Stomach (tissue), 9 donors: ENCODE data around the gene EPS8L2. TPM values are rescaled to one million over a fixed set of nuclear protein-coding genes. Genes with fewer than 3 reads are reported as not detected.

Source experiments
- DNase-seq, 2 donors: peaks; one replicate each; pipeline versions ENCODE4 v3.0.0 to v3.0.0-alpha.2; 2013 to 2019
- H3K27ac ChIP-seq, 5 donors: fragments of 200-600 bp in 4 of 5; sonication (generic) in 4 of 5; one replicate each; pipeline ENCODE4 v1.5.1; 2013 to 2019; ENCODE audit warnings: mild to moderate bottlenecking in 1 of 5, moderate library complexity in 1 of 5
- H3K27me3 ChIP-seq, 3 donors: fragments of 200-600 bp; sonication (generic); one replicate each; pipeline ENCODE4 v1.5.1; 2017 to 2019; ENCODE audit warnings: mixed run types in 1 of 3
- H3K36me3 ChIP-seq, 4 donors: fragments of 200-600 bp; sonication (generic); 1 replicate in 3 of 4; 2 replicates in 1 of 4; pipeline ENCODE4 v1.5.1; 2016 to 2019
- H3K4me1 ChIP-seq, 4 donors: fragments of 200-600 bp; sonication (generic); one replicate each; pipeline ENCODE4 v1.5.1; 2016 to 2019
- H3K4me3 ChIP-seq, 4 donors: fragments of 200-600 bp; sonication (generic) in 3 of 4; one replicate each; pipeline ENCODE4 v1.5.1; 2016 to 2019; ENCODE audit warnings: mild to moderate bottlenecking in 1 of 4
- H3K9me3 ChIP-seq, 4 donors: fragments of 200-600 bp; sonication (generic); one replicate each; pipeline ENCODE4 v1.5.1; 2016 to 2019
- EP300 ChIP-seq: sonication (generic); formaldehyde crosslinking; IDR thresholded peaks from one replicate; pipeline ENCODE4 v1.6.1; 2017; ENCODE audit warnings: antibody characterized with exemption
- POLR2A ChIP-seq, 4 donors: fragments of 450-650 bp; IDR thresholded peaks; one replicate each; pipeline ENCODE4 v1.6.1; 2016; ENCODE audit warnings: antibody characterized with exemption in 4 of 4, control low read depth in 2 of 4, mild to moderate bottlenecking in 1 of 4, moderate library complexity in 1 of 4
- POLR2AphosphoS5 ChIP-seq, 3 donors: sonication (generic); formaldehyde crosslinking; IDR thresholded peaks; one replicate each; pipeline ENCODE4 v1.6.1; 2016; ENCODE audit warnings: antibody characterized with exemption in 3 of 3
- whole genome bisulfite sequencing, 5 donors: extraction: QIAGEN DNeasy Blood & Tissue Kit in 3 of 5; methylation state at CpG; one replicate each; pipeline versions ENCODE4 v1.1.5 to v1.1.7; 2013 to 2018; 5-methylcytosine and 5-hydroxymethylcytosine counted together
- intact Hi-C: fragments of 100-400 bp; cut with DNase I; formaldehyde crosslinking; loops from one replicate; pipeline ENCODE4 v1.15.1; 2023; ENCODE audit warnings: low total_unique reads
- polyA plus RNA-seq, 3 donors: library from polyadenylated mRNA; stranded (reverse); fragments of 200-250 nt; gene quantifications; one replicate each; pipeline ENCODE4 v1.2.3, GENCODE V29; 2013
- total RNA-seq, 5 donors: library from RNA; depleted of rRNA; stranded (reverse); fragments of >200 nt; gene quantifications; one replicate each; pipeline versions ENCODE4 v1.1.0 to v1.2.3, GENCODE V29; 2014 to 2016
- TF ChIP-seq, protein P1 (sequence below), 7 experiments: fragments of 450-650 bp in 4 of 7; fragments of 200-600 bp in 3 of 7; sonication (generic) in 3 of 7; IDR thresholded peaks; one replicate each; pipeline ENCODE4 v1.5.1; 2016 to 2019; ENCODE audit warnings: antibody characterized with exemption in 7 of 7, control low read depth in 2 of 7, mild to moderate bottlenecking in 1 of 7
- donor health status: healthy with polysubstance abuse.
- donor health status: Bipolar disorder and iron deficiency.
- donor health status: healthy.

The EPS8L2 gene
- total and polyA plus RNA-seq, 8 donors, result 45.0 to 617 (median 180) TPM

DNA sequence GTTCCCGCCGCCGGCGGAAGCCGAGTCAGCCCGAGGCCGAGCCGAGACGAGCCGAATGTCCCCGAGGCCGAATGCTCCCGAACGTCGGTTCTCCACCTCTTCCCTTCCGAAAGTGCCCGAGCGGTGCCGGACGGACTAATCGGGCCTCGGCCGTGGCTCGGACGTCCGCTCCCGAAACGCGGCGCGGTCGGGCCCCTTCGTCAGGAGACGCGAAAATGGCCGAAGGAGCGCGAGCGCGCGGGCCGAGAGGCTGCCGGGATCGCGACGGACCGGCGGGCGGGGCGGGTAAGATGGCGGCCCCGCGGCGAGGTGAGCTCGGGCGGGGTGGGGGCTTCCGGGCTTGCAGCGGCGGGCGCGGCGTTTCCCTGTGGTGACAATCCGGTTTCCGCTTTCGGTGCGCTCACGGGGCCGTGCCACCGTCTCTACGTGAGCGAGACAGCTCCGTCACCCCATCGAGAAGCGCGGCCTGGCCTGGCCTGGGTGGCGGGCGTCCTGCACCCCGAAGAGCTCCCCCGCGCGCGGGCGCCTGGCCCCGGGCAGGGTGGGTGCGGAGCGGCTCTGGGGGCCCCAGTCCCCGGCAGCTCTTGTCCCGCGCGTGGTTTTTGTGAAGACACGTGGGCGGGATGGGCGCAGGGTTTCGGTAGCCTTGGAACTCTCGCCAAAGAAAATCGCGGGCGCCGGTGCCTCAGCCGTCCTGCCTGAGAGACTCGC lies 10.3 kb upstream of the EPS8L2 start, which contains the start of gene TMEM80:
Gene TMEM80 (plus strand): TSS at position 279 of the 711 bp plus-strand sequence. CDS start 12 bp downstream, at position 291.
- no peaks in the 10 kb centered on the region for H3K27me3 ChIP-seq
- peak within 1 kb of the TSS; percentile 95 to 100 (median 99) for H3K27ac ChIP-seq
- H3K4me1 ChIP-seq, result peaks cover 38 to 77% (median 61%) of the 10 kb centered on the region in 4 donors
- peak within 1 kb of the TSS; percentile 75 to 94 (median 91) for H3K4me3 ChIP-seq
- peaks cover 3 to 25% (median 19%) of the 10 kb centered on the region in 4 donors for H3K36me3 ChIP-seq
- intact Hi-C loops, result no loop called here
- 0 to 1% (median 1%) methylated on average over 40 to 101 of the region's 101 CpGs for WGBS, 5 donors
- no peaks in the 10 kb centered on the region for H3K9me3 ChIP-seq
- DNase-seq, result peak; percentile 100
- TF ChIP-seq, protein P1, sequence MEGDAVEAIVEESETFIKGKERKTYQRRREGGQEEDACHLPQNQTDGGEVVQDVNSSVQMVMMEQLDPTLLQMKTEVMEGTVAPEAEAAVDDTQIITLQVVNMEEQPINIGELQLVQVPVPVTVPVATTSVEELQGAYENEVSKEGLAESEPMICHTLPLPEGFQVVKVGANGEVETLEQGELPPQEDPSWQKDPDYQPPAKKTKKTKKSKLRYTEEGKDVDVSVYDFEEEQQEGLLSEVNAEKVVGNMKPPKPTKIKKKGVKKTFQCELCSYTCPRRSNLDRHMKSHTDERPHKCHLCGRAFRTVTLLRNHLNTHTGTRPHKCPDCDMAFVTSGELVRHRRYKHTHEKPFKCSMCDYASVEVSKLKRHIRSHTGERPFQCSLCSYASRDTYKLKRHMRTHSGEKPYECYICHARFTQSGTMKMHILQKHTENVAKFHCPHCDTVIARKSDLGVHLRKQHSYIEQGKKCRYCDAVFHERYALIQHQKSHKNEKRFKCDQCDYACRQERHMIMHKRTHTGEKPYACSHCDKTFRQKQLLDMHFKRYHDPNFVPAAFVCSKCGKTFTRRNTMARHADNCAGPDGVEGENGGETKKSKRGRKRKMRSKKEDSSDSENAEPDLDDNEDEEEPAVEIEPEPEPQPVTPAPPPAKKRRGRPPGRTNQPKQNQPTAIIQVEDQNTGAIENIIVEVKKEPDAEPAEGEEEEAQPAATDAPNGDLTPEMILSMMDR (IDR thresholded peaks at IDR 0.05), result no peak
- TF ChIP-seq POLR2AphosphoS5 (IDR thresholded peaks at IDR 0.05) (peak in 2 of 3 donors; percentile 42 to 58), EP300 (no peak), POLR2A (IDR thresholded peaks at IDR 0.05) (peak in 1 of 4 donors; percentile 5)

DNA sequence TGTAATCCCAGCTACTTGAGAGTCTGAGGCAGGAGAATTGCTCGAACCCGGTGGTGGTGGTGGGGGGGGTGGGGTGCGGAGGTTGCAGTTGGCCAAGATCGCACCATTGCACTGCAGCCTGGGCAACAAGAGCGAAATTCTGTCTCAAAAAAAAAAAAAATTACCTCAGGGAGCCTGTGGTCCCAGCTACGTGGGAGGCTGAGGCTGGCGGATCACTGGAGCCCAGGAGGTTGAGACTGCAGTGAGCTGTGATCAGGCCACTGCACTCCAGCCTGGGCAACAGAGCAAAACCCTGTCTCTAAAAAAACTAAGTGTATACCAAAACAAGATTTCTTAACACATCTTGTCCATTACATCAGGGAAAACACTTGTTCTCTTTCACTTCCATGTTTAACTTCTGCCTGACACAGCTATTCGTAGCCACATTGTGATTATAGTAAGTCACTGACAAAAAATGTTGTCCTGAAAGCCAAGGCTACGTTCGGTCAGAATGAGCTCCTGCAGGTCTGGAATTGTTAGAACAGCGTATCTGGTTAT lies 9.0 kb upstream of the EPS8L2 start:
- peak overlapping the region; percentile 95 to 100 (median 99) for H3K27ac ChIP-seq

DNA sequence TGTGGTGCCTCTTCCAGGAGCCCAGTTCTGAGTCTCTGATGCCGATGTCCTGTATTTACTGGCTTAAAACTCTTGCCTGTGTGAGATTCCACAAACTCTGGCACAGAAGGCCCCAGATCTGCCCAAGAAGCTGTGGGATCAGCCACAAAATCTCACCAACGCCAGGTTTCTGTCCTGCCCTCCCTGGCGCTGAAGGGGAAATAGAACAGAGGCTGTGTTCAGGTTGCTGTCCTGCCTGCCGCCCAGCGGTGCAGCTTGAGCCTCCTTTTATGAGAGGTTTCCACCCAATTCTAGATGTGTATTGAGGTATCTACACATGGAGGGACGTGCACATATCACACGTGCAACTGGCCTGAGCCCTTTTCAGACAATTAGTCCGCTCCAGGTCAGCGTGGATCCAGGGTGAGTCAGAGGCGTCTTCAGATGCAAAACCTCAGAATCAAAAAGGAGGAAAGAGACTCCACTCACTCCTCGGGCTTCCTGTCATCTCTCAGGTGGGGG lies 8.2 kb upstream of the EPS8L2 start:
- no peak for DNase-seq
- intact Hi-C loops, result no loop called here
- Histone ChIP-seq H3K27me3 (no peaks in the 10 kb centered on the region), H3K36me3 (peaks cover 6 to 34% (median 28%) of the 10 kb centered on the region in 4 donors), H3K9me3 (no peaks in the 10 kb centered on the region), H3K4me3 (no peak overlapping the region), H3K27ac (peak overlapping the region in 4 of 5 donors; percentile 95 to 100 (median 98)), H3K4me1 (peaks cover 44 to 67% (median 54%) of the 10 kb centered on the region in 4 donors)
- no peak for TF ChIP-seq POLR2A (IDR thresholded peaks at IDR 0.05)
- TF ChIP-seq, protein P1 (IDR thresholded peaks at IDR 0.05), result no peak
- TF ChIP-seq POLR2AphosphoS5 (IDR thresholded peaks at IDR 0.05), result no peak
- no peak for TF ChIP-seq EP300
- WGBS, 5 donors, result 76 to 83% (median 82%) methylated on average over 11 of the region's 11 CpGs

More for the DNA sequence above, 9.0 kb upstream of the EPS8L2 start:
- peaks cover 38 to 67% (median 51%) of the 10 kb centered on the region in 4 donors for H3K4me1 ChIP-seq
- no peaks in the 10 kb centered on the region for H3K9me3 ChIP-seq
- H3K27me3 ChIP-seq, result no peaks in the 10 kb centered on the region
- WGBS, 5 donors, result 52 to 70% (median 64%) methylated on average over 11 of the region's 11 CpGs
- TF ChIP-seq, protein P1 (IDR thresholded peaks at IDR 0.05), result no peak
- TF ChIP-seq EP300 (peak; percentile 24), POLR2AphosphoS5 (IDR thresholded peaks at IDR 0.05) (peak; percentile 48 to 77 (median 69)), POLR2A (IDR thresholded peaks at IDR 0.05) (no peak)
- DNase-seq, result no peak
- peak overlapping the region; percentile 75 to 94 (median 91) for H3K4me3 ChIP-seq
- H3K36me3 ChIP-seq, result peaks cover 6 to 28% (median 22%) of the 10 kb centered on the region in 4 donors
- intact Hi-C loops, result no loop called here

DNA sequence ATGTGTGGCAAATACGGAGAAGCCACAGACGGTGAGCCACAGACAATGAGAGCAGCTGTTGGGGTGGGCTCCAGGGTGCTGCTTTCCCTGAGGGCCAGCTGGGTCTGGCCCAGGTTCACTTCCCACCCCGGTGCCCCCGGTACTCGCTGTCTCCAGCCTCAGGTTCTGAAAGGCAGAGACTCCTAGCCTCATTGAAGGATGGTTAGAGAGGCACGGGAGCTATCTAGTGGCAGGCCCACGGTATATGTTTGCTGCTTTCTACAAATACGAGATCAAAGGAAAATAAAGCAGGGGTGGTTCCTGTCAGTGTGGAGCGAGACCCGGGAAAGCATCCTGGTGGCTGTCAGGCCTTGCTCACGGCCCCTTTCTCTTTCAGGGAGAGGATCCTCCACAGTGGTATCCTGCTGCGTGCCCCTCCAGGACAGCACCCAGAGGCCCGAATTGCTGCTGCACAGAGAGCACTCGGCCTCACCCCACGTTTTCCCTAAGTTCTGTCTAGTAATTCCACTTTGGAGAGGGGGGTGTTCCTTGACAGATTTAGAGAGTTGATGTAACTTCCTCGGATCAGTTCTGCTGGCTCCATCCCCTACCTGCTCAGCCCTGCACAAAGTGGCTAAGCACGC lies 7.4 kb upstream of the EPS8L2 start:
- Histone ChIP-seq H3K27ac (peak overlapping the region in 4 of 5 donors; percentile 22 to 100 (median 98)), H3K36me3 (peaks cover 6 to 35% (median 29%) of the 10 kb centered on the region in 4 donors), H3K4me3 (no peak overlapping the region), H3K27me3 (no peaks in the 10 kb centered on the region), H3K9me3 (no peaks in the 10 kb centered on the region), H3K4me1 (peaks cover 46 to 67% (median 55%) of the 10 kb centered on the region in 4 donors)
- DNase-seq, result no peak
- WGBS, 5 donors, result 69 to 83% (median 75%) methylated on average over 17 of the region's 17 CpGs
- TF ChIP-seq POLR2AphosphoS5 (IDR thresholded peaks at IDR 0.05), result no peak
- TF ChIP-seq EP300, result no peak
- intact Hi-C loops, result no loop called here
